ENCODE measurements around the gene ATRIP.

The ATRIP gene

GRCh38 chr3:48406443-48407431, 39.8 kb upstream of the ATRIP start:
- ChIA-PET POLR2A (no interaction called here), CTCF (interaction anchor here (0.5 to 5.1 kb wide), 5 partner anchors 11 to 212 kb away, joined by 3 to 28 read pairs (median 3); no protein-coding TSS in a partner anchor)
- Histone ChIP-seq H3K4me3 (ENCODE audit: low read depth, low read length) (no peak overlapping the region), H3K9me3 (ENCODE audit: control insufficient read depth, insufficient read depth, low read depth, low read length) (no peaks in the 10 kb centered on the region), H3K4me1 (ENCODE audit: control insufficient read depth, insufficient read depth, low read length) (no peaks in the 10 kb centered on the region), H3K36me3 (ENCODE audit: control insufficient read depth in 2 of 2, insufficient read depth in 1 of 2, low read length in 2 of 2) (peaks cover 0 to 66% of the 10 kb centered on the region in 2 experiments; a peak in 1 of 3 replicates), H3K27ac (ENCODE audit: extremely low read depth, low read depth, low read length) (no peak overlapping the region)
- TF ChIP-seq INSM2 (tag by site-specific recombination; IDR thresholded peaks at IDR 0.05) = no peak
- peak; percentile 42; the same call in 1 of the 2 replicates for TF ChIP-seq PRDM10 (tag by site-specific recombination; IDR thresholded peaks at IDR 0.05)
- no peak for TF ChIP-seq BCL11B (tag by site-specific recombination; IDR thresholded peaks at IDR 0.05; ENCODE audit: low read depth)

- H3K4me3 ChIP-seq (ENCODE audit: low read depth, low read length) = no peak overlapping the region
- no peak overlapping the region for H3K27ac ChIP-seq (ENCODE audit: extremely low read depth, low read depth, low read length)
- ChIA-PET POLR2A (no interaction called here), CTCF (interaction anchor here (1.5 to 5.1 kb wide), 2 partner anchors 25 to 29 kb away, joined by 4 to 28 read pairs; no protein-coding TSS in a partner anchor)
- H3K4me1 ChIP-seq (ENCODE audit: control insufficient read depth, insufficient read depth, low read length) = no peaks in the 10 kb centered on the region
- H3K36me3 ChIP-seq (ENCODE audit: control insufficient read depth in 2 of 2, insufficient read depth in 1 of 2, low read length in 2 of 2) = peaks cover 0 to 74% of the 10 kb centered on the region in 2 experiments; a peak in 1 of 3 replicates
- peak; percentile 26; the same call in 1 of the 2 replicates for TF ChIP-seq GLIS1 (tag by site-specific recombination; IDR thresholded peaks at IDR 0.05)
- TF ChIP-seq ZNF280C (tag by site-specific recombination; IDR thresholded peaks at IDR 0.05) = no peak
- no peak for TF ChIP-seq ZNF48 (tag by site-specific recombination; IDR thresholded peaks at IDR 0.05)
- no peak for TF ChIP-seq ZNF18 (tag by site-specific recombination; IDR thresholded peaks at IDR 0.05)
- no peak for TF ChIP-seq ZEB2 (tag by site-specific recombination; IDR thresholded peaks at IDR 0.05)
- TF ChIP-seq ZNF335 (tag by site-specific recombination; conservative IDR thresholded peaks at IDR 0.05) = 0 out of 2 replicates have a peak, but pooled peaks have one; percentile 20
- no peak for TF ChIP-seq ZFP69B (tag by site-specific recombination; IDR thresholded peaks at IDR 0.05)
- peak; percentile 82 for TF ChIP-seq ZIC2 (tag by site-specific recombination; IDR thresholded peaks at IDR 0.05)
- no peaks in the 10 kb centered on the region for H3K9me3 ChIP-seq (ENCODE audit: control insufficient read depth, insufficient read depth, low read depth, low read length)
Measured at GRCh38 chr3:48407542-48408099, 38.9 kb upstream of the ATRIP start.
